Measurements from ENCODE around the gene MBTPS1.
"Not testable (repeated sequence)": the region's sequence is repeated elsewhere in the genome, so short reads cannot be mapped to it uniquely, and the experiment has no call there.

Gene MBTPS1

GRCh38 chr16:84120023-84120422 is 3.3 kb upstream of the MBTPS1 start:
- no peak for DNase-seq (ENCODE audit: extremely low read depth, insufficient read length)
- Histone ChIP-seq H3K27me3 (replicated peaks; ENCODE audit: control insufficient read depth, insufficient read depth, low read length) (no peaks in the 10 kb centered on the region), H3K36me3 (ENCODE audit: control insufficient read depth, insufficient read depth, low read length) (no peaks in the 10 kb centered on the region; the same call in 1 of the 2 replicates), H3K4me3 (replicated peaks; ENCODE audit: low read depth, low read length) (no peak overlapping the region)
- TF ChIP-seq CTCF (IDR thresholded peaks at IDR 0.05; ENCODE audit: insufficient read depth, low read length, poor library complexity, severe bottlenecking): no peak

GRCh38 chr16:84119368-84119767 is 2.6 kb upstream of the MBTPS1 start:
- no peak for DNase-seq (ENCODE audit: extremely low read depth, insufficient read length)
- H3K27me3 ChIP-seq (replicated peaks; ENCODE audit: control insufficient read depth, insufficient read depth, low read length): no peaks in the 10 kb centered on the region
- no peak for TF ChIP-seq CTCF (IDR thresholded peaks at IDR 0.05; ENCODE audit: insufficient read depth, low read length, poor library complexity, severe bottlenecking)
- no peak overlapping the region for H3K4me3 ChIP-seq (replicated peaks; ENCODE audit: low read depth, low read length)
- H3K36me3 ChIP-seq (ENCODE audit: control insufficient read depth, insufficient read depth, low read length): no peaks in the 10 kb centered on the region; the same call in 1 of the 2 replicates

- not testable (repeated sequence) for H3K27me3 ChIP-seq (replicated peaks; ENCODE audit: control insufficient read depth, insufficient read depth, low read length); DNase-seq (ENCODE audit: extremely low read depth, insufficient read length); H3K4me3 ChIP-seq (replicated peaks; ENCODE audit: low read depth, low read length); H3K36me3 ChIP-seq (ENCODE audit: control insufficient read depth, insufficient read depth, low read length)
Measured at GRCh38 chr16:84118315-84118714, 1.6 kb upstream of the MBTPS1 start.

- DNase-seq (ENCODE audit: extremely low read depth, insufficient read length): no peak
- Histone ChIP-seq H3K36me3 (ENCODE audit: control insufficient read depth, insufficient read depth, low read length) (no peaks in the 10 kb centered on the region; the same call in 1 of the 2 replicates), H3K4me3 (replicated peaks; ENCODE audit: low read depth, low read length) (peak overlapping the region; percentile 94), H3K27me3 (replicated peaks; ENCODE audit: control insufficient read depth, insufficient read depth, low read length) (no peaks in the 10 kb centered on the region)
- TF ChIP-seq CTCF (IDR thresholded peaks at IDR 0.05; ENCODE audit: insufficient read depth, low read length, poor library complexity, severe bottlenecking): no peak
Measured at GRCh38 chr16:84117494-84117843, 727 bp upstream of the MBTPS1 start.

- no peak for TF ChIP-seq CTCF (IDR thresholded peaks at IDR 0.05; ENCODE audit: insufficient read depth, low read length, poor library complexity, severe bottlenecking)
Measured at GRCh38 chr16:84115919-84116719, 623 bp downstream of the MBTPS1 start.

GRCh38 chr16:84111949-84112348 is 4.8 kb downstream of the MBTPS1 start:
- not testable (repeated sequence) for H3K27me3 ChIP-seq (replicated peaks; ENCODE audit: control insufficient read depth, insufficient read depth, low read length); H3K36me3 ChIP-seq (ENCODE audit: control insufficient read depth, insufficient read depth, low read length); DNase-seq (ENCODE audit: extremely low read depth, insufficient read length); H3K4me3 ChIP-seq (replicated peaks; ENCODE audit: low read depth, low read length)

More at GRCh38 chr16:84115919-84116719, 623 bp downstream of the MBTPS1 start:
- DNase-seq (ENCODE audit: extremely low read depth, insufficient read length): no peak
- Histone ChIP-seq H3K36me3 (ENCODE audit: control insufficient read depth, insufficient read depth, low read length) (no peaks in the 10 kb centered on the region; the same call in 1 of the 2 replicates), H3K27me3 (replicated peaks; ENCODE audit: control insufficient read depth, insufficient read depth, low read length) (no peaks in the 10 kb centered on the region), H3K4me3 (replicated peaks; ENCODE audit: low read depth, low read length) (peak overlapping the region; percentile 94)
